Common myeloid progenitor, CD34-positive (primary cell): Measurements from ENCODE around the gene RNGTT. TPM values are rescaled to one million over a fixed set of nuclear protein-coding genes. Genes with fewer than 3 reads are reported as not detected.
A peak's percentile ranks its signal among the peaks of the same experiment; 100 is the strongest.

Experiments
- CTCF ChIA-PET: fragments of 350-600 bp; sonication (Branson Sonifier 250); formaldehyde crosslinking; loops from one replicate; lab custom pipeline; 2021; ENCODE audit warnings: antibody characterized with exemption; lab: Charles Lee
- POLR2A ChIA-PET: fragments of 350-600 bp; sonication (Branson Sonifier 250); formaldehyde crosslinking; loops from one replicate; lab custom pipeline; 2021; ENCODE audit warnings: antibody characterized with exemption; lab: Charles Lee
- DNase-seq, 3 donors: peaks; one replicate each; pipeline versions ENCODE4 v3.0.0 to v3.0.0-alpha.2; 2013
- H3K27ac ChIP-seq, 2 experiments: 1 replicate in 1 of 2; 2 replicates in 1 of 2; pipeline ENCODE4 v1.7.0; 2013; ENCODE audit warnings: inconsistent platforms in 2 of 2, low read length in 2 of 2, mild to moderate bottlenecking in 2 of 2, low read depth in 1 of 2, moderate library complexity in 1 of 2; ENCODE audit not compliant: severe bottlenecking in 2 of 2, insufficient read depth in 1 of 2, poor library complexity in 1 of 2
- H3K27me3 ChIP-seq, 5 experiments: replicated peaks in 2 of 5; 1 replicate in 3 of 5; 2 replicates in 2 of 5; pipeline versions ENCODE4 v1.6.1 to v1.7.0; 2013; ENCODE audit warnings: low read length in 4 of 5, mild to moderate bottlenecking in 2 of 5, moderate library complexity in 2 of 5, inconsistent platforms in 1 of 5; ENCODE audit not compliant: insufficient read depth in 5 of 5, control insufficient read depth in 4 of 5
- H3K36me3 ChIP-seq, 4 experiments: 1 replicate in 2 of 4; 2 replicates in 2 of 4; pipeline versions ENCODE4 v1.6.1 to v1.7.0; 2013; ENCODE audit warnings: low read length in 3 of 4, control low read depth in 1 of 4, mild to moderate bottlenecking in 1 of 4; ENCODE audit not compliant: control insufficient read depth in 4 of 4, insufficient read depth in 4 of 4
- H3K4me1 ChIP-seq, 4 experiments: 1 replicate in 3 of 4; 2 replicates in 1 of 4; pipeline versions ENCODE4 v1.6.1 to v1.7.1; 2013; ENCODE audit warnings: low read length in 3 of 4, mild to moderate bottlenecking in 3 of 4, control low read depth in 1 of 4, inconsistent platforms in 1 of 4, moderate library complexity in 1 of 4; ENCODE audit not compliant: control insufficient read depth in 4 of 4, insufficient read depth in 4 of 4; ENCODE audit errors: control extremely low read depth in 1 of 4
- H3K4me3 ChIP-seq, 7 experiments: 1 replicate in 4 of 7; 2 replicates in 3 of 7; pipeline versions ENCODE4 v1.5.1 to v1.7.0; 2013; ENCODE audit warnings: mild to moderate bottlenecking in 7 of 7, low read length in 6 of 7, moderate library complexity in 6 of 7, inconsistent platforms in 2 of 7, low read depth in 2 of 7, control low read depth in 1 of 7; ENCODE audit not compliant: insufficient read depth in 4 of 7, control insufficient read depth in 1 of 7; ENCODE audit errors: extremely low read depth in 1 of 7
- H3K9me3 ChIP-seq, 5 experiments: 1 replicate in 4 of 5; 2 replicates in 1 of 5; pipeline versions ENCODE4 v1.6.1 to v1.7.1; 2013; ENCODE audit warnings: low read length in 4 of 5, mild to moderate bottlenecking in 2 of 5, inconsistent platforms in 1 of 5, low read depth in 1 of 5, moderate library complexity in 1 of 5; ENCODE audit not compliant: control insufficient read depth in 4 of 5, insufficient read depth in 2 of 5; ENCODE audit errors: control extremely low read depth in 1 of 5
- WGBS: methylation state at CpG from one replicate; pipeline ENCODE4 v1.1.5; 2013; ENCODE audit not compliant: insufficient coverage; 5-methylcytosine and 5-hydroxymethylcytosine counted together
- polyA plus RNA-seq: library from polyadenylated mRNA; unstranded; fragments of 120-200 nt; gene quantifications from one replicate; pipeline ENCODE4 v1.2.1, GENCODE V29; 2013

The RNGTT gene
- 8.4 TPM for polyA plus RNA-seq

DNA sequence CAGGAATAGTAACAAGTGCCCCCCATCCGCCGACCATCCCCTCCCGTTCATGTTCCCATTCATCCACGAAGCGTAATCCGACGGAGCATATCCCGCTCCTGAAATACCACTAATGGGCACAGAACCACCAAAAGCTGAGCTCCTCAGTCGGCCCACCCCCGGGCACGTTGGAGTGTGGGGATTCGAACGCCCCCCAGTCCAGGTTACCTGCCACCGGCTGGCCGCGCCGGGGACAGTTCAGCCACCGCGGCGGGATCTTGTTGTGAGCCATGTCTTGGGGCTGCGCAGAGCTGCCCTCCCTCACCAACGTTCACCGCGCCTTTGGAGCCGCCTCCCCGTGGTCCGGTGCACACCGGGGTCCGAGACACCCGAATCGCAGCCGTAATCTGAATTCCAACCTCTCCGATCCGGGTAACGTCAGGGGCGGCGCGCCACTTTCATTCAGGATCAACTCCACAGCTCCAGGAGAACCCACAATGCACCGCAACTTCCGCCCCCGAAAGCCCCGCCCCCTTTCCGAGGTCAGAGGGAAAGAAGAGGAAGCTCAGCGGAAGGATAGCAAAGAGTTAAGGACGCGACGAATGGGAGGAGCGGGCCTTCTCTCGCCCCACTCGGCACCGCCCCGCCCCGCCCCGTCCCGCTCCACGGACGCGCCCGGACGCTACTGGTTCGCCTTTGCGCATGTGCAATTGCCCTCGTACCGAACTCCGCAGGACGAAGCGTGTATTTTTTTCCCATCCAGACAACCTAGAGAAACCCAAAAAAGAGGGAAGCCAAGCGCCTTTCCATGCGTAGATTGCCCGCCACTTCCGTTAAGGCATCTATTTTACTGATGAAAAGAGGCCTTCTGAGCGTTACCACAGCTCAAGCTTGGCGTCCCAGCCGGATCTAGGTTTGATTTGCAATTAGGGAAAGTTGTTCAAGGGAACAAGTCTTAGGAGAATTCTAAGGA is at the start of gene RNGTT:
Gene RNGTT, minus strand, starts transcription at position 480 of the 952 bp plus-strand sequence. Its CDS starts 209 bp downstream, at position 271.
- DNase-seq, result peak; percentile 97 to 98 (median 98)
- peaks cover 0 to 13% (median 3%) of the 10 kb centered on the region in 5 experiments for H3K9me3 ChIP-seq
- WGBS, result 0% methylated on average over 55 of the region's 74 CpGs
- ChIA-PET POLR2A (no interaction called here), CTCF (interaction anchor here (1.5 to 1.6 kb wide), 3 partner anchors 117 to 277 kb away, joined by 3 to 4 read pairs (median 3); partner anchors contain the start of genes PNRC1 and SRSF12)
- peak within 1 kb of the TSS; percentile 70 to 84 for H3K27ac ChIP-seq
- H3K27me3 ChIP-seq, result no peaks in the 10 kb centered on the region
- H3K4me3 ChIP-seq, result peak within 1 kb of the TSS; percentile 76 to 98 (median 94)
- H3K4me1 ChIP-seq, result peaks cover 3 to 21% (median 13%) of the 10 kb centered on the region in 4 experiments
- H3K36me3 ChIP-seq, result peaks cover 0 to 7% (median 2%) of the 10 kb centered on the region in 4 experiments

DNA sequence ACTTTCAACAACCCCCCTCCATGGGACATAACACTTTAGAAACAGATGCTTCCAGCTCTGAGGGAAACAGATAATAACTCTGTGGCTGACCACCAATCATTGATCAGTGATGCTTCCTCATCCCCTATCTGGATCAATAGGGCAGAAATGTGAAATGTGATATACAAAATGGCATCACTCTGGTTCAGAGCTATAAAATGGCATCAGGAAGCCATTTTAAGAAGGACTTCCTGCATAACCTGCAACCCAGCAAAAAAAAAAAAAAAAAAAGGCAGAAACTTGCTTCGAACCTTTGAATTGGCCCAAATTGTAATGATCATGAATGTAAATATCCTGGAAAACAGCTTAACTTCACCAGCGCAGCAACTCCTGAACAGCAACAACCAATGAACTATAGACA is 48.0 kb upstream of the RNGTT start:
- Histone ChIP-seq H3K9me3 (no peaks in the 10 kb centered on the region), H3K27me3 (no peaks in the 10 kb centered on the region), H3K4me1 (peaks cover 6 to 17% (median 14%) of the 10 kb centered on the region in 4 experiments), H3K4me3 (no peak overlapping the region), H3K36me3 (no peaks in the 10 kb centered on the region), H3K27ac (no peak overlapping the region)
- no peak for DNase-seq
- ChIA-PET POLR2A (interaction anchor here (0.6 to 0.7 kb wide), 2 partner anchors 11 to 1432 kb away, joined by 3 to 4 read pairs; no protein-coding TSS in a partner anchor), CTCF (interaction anchor here (0.7 to 4.6 kb wide), 7 partner anchors 9 to 108 kb away, joined by 3 to 17 read pairs (median 3); partner anchors contain the start of gene PNRC1)
- WGBS, result 100% methylated on average over 1 of the region's 2 CpGs

DNA sequence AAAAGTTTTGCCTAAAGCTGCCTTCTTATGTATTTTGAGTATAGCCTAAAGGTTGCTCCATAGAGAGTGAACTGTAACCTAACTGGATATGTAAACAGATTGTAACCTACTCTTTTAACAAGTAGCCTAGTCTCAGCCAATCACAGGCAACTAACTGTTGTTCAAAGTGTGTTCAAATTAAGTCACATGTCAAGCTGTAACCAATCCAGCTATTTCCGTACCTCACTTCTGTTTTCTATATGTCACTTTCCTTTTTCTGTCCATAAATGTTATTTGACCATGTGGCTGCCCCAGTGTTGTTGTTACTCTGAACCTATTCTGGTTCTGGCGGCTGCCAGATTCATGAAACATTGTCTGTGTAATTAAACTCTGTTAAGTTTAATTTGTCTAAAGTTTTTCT is 47.4 kb upstream of the RNGTT start:
- DNase-seq, result no peak
- ChIA-PET CTCF (interaction anchor here (1.4 to 4.6 kb wide), 4 partner anchors 10 to 70 kb away, joined by 3 to 17 read pairs (median 6); partner anchors contain the start of gene PNRC1), POLR2A (no interaction called here)
- WGBS, result 100% methylated on average over 1 of the region's 2 CpGs
- H3K27ac ChIP-seq, result no peak overlapping the region
- no peaks in the 10 kb centered on the region for H3K36me3 ChIP-seq
- H3K9me3 ChIP-seq, result no peaks in the 10 kb centered on the region
- no peaks in the 10 kb centered on the region for H3K27me3 ChIP-seq
- H3K4me1 ChIP-seq, result peaks cover 6 to 17% (median 14%) of the 10 kb centered on the region in 4 experiments
- no peak overlapping the region for H3K4me3 ChIP-seq

DNA sequence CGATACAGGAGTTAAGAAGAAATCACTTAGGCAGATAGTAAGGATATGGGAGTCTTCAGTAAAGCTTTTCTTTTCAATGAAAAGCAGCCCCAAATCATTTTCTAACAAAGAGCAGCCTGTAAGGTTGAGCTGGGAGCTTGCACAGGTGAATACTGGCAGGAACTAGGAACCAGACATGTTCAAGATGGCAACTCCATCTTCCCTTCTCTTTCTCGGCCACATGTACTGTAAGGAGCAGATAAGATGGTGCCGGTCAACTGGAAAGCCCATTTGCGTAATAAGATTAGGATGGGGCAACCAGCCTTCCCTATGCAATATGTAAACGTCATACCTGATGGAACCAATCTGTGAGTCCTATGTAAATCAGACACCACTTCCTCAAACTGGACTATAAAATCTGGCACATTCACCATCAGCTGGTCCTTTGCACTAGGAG is 46.2 kb upstream of the RNGTT start:
- Histone ChIP-seq H3K4me3 (no peak overlapping the region), H3K4me1 (peaks cover 6 to 17% (median 14%) of the 10 kb centered on the region in 4 experiments), H3K27me3 (no peaks in the 10 kb centered on the region), H3K27ac (no peak overlapping the region), H3K36me3 (no peaks in the 10 kb centered on the region), H3K9me3 (no peaks in the 10 kb centered on the region)
- ChIA-PET CTCF (interaction anchor here (4.6 kb wide), 1 partner anchor 27 kb away, joined by 17 read pairs; no protein-coding TSS in a partner anchor), POLR2A (no interaction called here)
- 100% methylated on average over 1 of the region's 5 CpGs for WGBS
- DNase-seq, result peak in 2 of 3 donors; percentile 13 to 41

DNA sequence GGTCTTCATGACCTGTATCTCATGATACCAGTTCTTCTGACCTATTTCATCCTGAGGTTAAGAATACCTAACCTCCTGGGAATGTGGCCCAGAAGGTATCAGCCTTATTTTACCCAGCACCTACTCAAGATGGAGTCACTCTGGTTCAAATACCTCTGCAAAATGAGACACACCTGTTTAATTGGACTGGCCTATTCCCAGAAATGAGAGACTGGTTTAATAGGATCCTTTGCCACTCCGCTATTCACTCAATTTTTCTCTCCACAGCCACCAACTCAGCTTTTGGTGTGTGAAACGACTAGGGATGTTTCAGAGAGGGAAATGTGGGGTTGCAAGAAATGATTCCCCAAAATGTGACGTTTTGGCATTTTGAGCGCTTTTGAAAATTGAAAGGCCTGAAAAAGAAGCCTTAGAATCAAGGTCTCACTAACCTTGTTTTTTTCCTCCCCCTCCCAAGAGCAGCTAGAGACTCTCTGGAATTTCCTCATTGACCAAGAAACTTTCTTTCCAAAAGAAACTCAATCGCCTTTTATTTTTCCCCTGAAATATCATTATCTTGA is 45.5 kb upstream of the RNGTT start:
- Histone ChIP-seq H3K27me3 (no peaks in the 10 kb centered on the region), H3K36me3 (no peaks in the 10 kb centered on the region), H3K9me3 (no peaks in the 10 kb centered on the region), H3K4me3 (peak overlapping the region in 1 of 7 experiments; percentile 56), H3K4me1 (peaks cover 6 to 17% (median 14%) of the 10 kb centered on the region in 4 experiments), H3K27ac (no peak overlapping the region)
- ChIA-PET POLR2A (no interaction called here), CTCF (interaction anchor here (4.6 kb wide), 1 partner anchor 26 kb away, joined by 17 read pairs; no protein-coding TSS in a partner anchor)
- DNase-seq, result no peak
- WGBS, result 100% methylated on average over 2 of the region's 5 CpGs

DNA sequence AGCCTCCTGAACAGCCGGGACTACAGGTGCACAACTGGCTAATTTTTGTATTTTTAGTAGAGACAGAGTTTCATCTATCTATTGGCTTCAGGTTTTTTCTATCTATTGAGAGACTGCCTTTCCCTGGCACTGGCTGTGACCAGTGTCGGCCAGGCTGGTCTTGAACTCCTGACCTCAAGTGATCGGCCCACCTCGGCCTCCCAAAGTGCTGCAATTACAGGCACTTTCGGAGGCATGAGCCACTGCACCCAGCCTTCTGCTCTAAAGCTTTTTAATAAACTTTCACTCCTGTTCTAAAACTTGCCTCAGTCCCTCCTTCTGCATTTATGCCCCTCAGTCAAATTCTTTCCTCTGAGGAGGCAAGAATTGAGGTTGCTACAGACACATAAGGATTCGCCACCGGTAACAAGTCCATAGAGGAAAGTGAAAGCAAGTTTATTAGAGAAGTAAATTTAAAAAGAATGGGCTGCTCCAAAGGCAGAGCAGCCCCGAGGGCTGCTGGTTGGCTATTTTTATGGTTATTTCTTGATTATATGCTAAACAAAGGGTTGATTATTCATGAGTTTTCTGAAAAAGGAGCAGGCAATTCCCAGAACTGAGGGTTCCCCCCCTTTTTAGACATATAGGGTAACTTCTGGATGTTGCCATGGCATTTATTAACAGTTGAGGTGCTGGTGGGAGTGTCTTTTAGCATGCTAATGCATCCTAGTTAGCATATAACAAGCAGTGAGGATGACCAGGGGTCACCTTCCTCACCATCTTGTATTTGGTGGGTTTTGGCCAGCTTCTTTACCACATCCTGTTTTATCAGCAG is 44.8 kb upstream of the RNGTT start:
- H3K27ac ChIP-seq, result peak overlapping the region in 1 of 2 experiments; percentile 38
- H3K36me3 ChIP-seq, result no peaks in the 10 kb centered on the region
- POLR2A ChIA-PET, result no interaction called here
- 58% methylated on average over 7 of the region's 8 CpGs for WGBS
- peak; percentile 23 to 72 (median 63) for DNase-seq
- peaks cover 6 to 17% (median 14%) of the 10 kb centered on the region in 4 experiments for H3K4me1 ChIP-seq
- CTCF ChIA-PET, result interaction anchor here (1.8 to 4.6 kb wide), 2 partner anchors 25 kb away, joined by 6 to 17 read pairs; no protein-coding TSS in a partner anchor
- H3K4me3 ChIP-seq, result peak overlapping the region in 4 of 7 experiments; percentile 8 to 56 (median 28)
- H3K27me3 ChIP-seq, result no peaks in the 10 kb centered on the region
- H3K9me3 ChIP-seq, result no peaks in the 10 kb centered on the region
